ENCODE results near the gene MEIOSIN.

MEIOSIN gene

GRCh38 chr19:45767881-45768654 lies 34.8 kb downstream of the MEIOSIN start:
- H3K36me3 Mint-ChIP-seq: no peaks in the 10 kb centered on the region
- no peaks in the 10 kb centered on the region for H3K9me3 Mint-ChIP-seq
- H3K4me3 Mint-ChIP-seq: peak overlapping the region; percentile 73
- peaks cover 33% of the 10 kb centered on the region for H3K27me3 Mint-ChIP-seq
- no peak for ATAC-seq
- H3K27ac Mint-ChIP-seq: peak overlapping the region; percentile 79
- peaks cover 42% of the 10 kb centered on the region for H3K4me1 Mint-ChIP-seq

GRCh38 chr19:45768655-45768983 lies 35.4 kb downstream of the MEIOSIN start:
- peak overlapping the region; percentile 85 for H3K4me3 Mint-ChIP-seq
- no peaks in the 10 kb centered on the region for H3K9me3 Mint-ChIP-seq
- H3K27ac Mint-ChIP-seq: peak overlapping the region; percentile 79
- H3K4me1 Mint-ChIP-seq: peaks cover 42% of the 10 kb centered on the region
- peaks cover 33% of the 10 kb centered on the region for H3K27me3 Mint-ChIP-seq
- no peak for ATAC-seq
- H3K36me3 Mint-ChIP-seq: no peaks in the 10 kb centered on the region

DNA sequence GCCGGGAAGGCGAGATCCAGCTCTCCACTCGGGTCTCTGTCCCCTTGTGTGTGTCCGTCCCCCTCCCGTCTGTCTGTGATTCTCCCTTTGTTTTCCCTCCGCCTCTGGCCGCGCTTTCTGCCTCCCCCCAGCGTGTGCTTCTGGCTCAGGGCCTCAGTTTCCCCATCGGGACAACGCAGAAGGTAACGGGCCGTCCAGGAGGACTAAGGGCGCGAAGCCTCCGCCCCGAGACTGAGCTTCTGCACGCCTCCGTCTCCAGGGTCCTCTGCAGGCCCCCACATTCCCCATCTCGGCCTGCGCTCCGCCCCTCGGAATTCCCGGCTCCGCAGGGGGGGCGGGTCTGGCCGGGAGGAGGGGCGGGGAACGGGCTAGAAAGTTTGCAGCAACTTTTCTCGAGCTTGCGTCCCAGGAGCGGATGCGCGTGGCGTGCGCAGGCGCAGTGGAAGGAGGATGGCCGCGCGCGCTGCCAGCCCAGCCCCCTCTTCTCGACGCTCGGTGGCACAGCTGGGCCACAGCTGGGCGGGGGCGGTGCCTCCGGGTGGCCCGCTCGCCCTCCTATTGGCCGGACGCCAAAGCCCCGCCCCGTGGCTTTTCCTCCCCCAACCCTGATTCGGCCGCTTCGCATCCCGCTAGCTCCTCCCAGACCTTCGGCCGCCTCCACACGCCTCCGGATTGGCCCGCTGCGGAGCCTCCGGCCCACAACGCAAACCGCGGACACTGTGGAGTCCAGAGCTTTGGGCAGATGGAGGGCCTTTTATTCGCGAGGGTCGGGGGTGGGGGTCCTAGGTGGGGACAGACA lies 35.9 kb downstream of the MEIOSIN start, which contains the start of gene SIX5:
Gene SIX5 (minus strand): TSS at position 269 of the 799 bp plus-strand sequence. CDS start 408 bp downstream, outside the sequence.
- Mint-ChIP-seq H3K27ac (peak within 1 kb of the TSS; percentile 79), H3K4me3 (peak within 1 kb of the TSS; percentile 85), H3K9me3 (no peaks in the 10 kb centered on the region), H3K36me3 (no peaks in the 10 kb centered on the region), H3K27me3 (peaks cover 33% of the 10 kb centered on the region), H3K4me1 (peaks cover 42% of the 10 kb centered on the region)
- peak; percentile 87 for ATAC-seq

DNA sequence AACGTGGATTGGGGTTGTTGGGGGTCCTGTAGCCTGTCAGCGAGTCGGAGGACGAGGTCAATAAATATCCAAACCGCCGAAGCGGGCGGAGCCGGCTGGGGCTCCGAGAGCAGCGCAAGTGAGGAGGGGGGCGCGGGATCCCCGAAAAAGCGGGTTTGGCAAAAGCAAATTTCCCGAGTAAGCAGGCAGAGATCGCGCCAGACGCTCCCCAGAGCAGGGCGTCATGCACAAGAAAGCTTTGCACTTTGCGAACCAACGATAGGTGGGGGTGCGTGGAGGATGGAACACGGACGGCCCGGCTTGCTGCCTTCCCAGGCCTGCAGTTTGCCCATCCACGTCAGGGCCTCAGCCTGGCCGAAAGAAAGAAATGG lies 36.6 kb downstream of the MEIOSIN start:
- peak overlapping the region; percentile 79 for H3K27ac Mint-ChIP-seq
- H3K27me3 Mint-ChIP-seq: peaks cover 27% of the 10 kb centered on the region
- H3K9me3 Mint-ChIP-seq: no peaks in the 10 kb centered on the region
- H3K4me1 Mint-ChIP-seq: peaks cover 42% of the 10 kb centered on the region
- H3K36me3 Mint-ChIP-seq: no peaks in the 10 kb centered on the region
- peak; percentile 52 for ATAC-seq
- peak overlapping the region; percentile 85 for H3K4me3 Mint-ChIP-seq

- Mint-ChIP-seq H3K36me3 (no peaks in the 10 kb centered on the region), H3K27me3 (peaks cover 20% of the 10 kb centered on the region), H3K4me3 (peak overlapping the region; percentile 85), H3K9me3 (no peaks in the 10 kb centered on the region), H3K27ac (peak overlapping the region; percentile 79), H3K4me1 (peaks cover 42% of the 10 kb centered on the region)
- peak; percentile 82 for ATAC-seq
These were observed 37.2 kb downstream of the MEIOSIN start for GRCh38 chr19:45770192-45771101.

- Mint-ChIP-seq H3K36me3 (peaks cover under 1% of the 10 kb centered on the region), H3K27ac (no peak overlapping the region), H3K4me3 (no peak overlapping the region), H3K9me3 (no peaks in the 10 kb centered on the region), H3K27me3 (peaks cover 11% of the 10 kb centered on the region), H3K4me1 (peaks cover 42% of the 10 kb centered on the region)
- no peak for ATAC-seq
These were observed 38.2 kb downstream of the MEIOSIN start for GRCh38 chr19:45771311-45771933.

- Mint-ChIP-seq H3K36me3 (peaks cover 9% of the 10 kb centered on the region), H3K4me3 (no peak overlapping the region), H3K27me3 (peaks cover 5% of the 10 kb centered on the region), H3K27ac (no peak overlapping the region), H3K9me3 (no peaks in the 10 kb centered on the region), H3K4me1 (peaks cover 39% of the 10 kb centered on the region)
- ATAC-seq: no peak
These were observed 39.0 kb downstream of the MEIOSIN start for GRCh38 chr19:45772130-45772840.

- Mint-ChIP-seq H3K27me3 (no peaks in the 10 kb centered on the region), H3K9me3 (no peaks in the 10 kb centered on the region), H3K27ac (no peak overlapping the region), H3K36me3 (peaks cover 11% of the 10 kb centered on the region), H3K4me3 (no peak overlapping the region), H3K4me1 (peaks cover 33% of the 10 kb centered on the region)
- ATAC-seq: no peak
These were observed 39.7 kb downstream of the MEIOSIN start for GRCh38 chr19:45772912-45773311.

GRCh38 chr19:45773384-45773783 lies 40.1 kb downstream of the MEIOSIN start:
- Mint-ChIP-seq H3K4me1 (peaks cover 32% of the 10 kb centered on the region), H3K27me3 (peaks cover 3% of the 10 kb centered on the region), H3K4me3 (no peak overlapping the region), H3K9me3 (no peaks in the 10 kb centered on the region), H3K36me3 (peaks cover 11% of the 10 kb centered on the region), H3K27ac (no peak overlapping the region)
- no peak for ATAC-seq

DNA sequence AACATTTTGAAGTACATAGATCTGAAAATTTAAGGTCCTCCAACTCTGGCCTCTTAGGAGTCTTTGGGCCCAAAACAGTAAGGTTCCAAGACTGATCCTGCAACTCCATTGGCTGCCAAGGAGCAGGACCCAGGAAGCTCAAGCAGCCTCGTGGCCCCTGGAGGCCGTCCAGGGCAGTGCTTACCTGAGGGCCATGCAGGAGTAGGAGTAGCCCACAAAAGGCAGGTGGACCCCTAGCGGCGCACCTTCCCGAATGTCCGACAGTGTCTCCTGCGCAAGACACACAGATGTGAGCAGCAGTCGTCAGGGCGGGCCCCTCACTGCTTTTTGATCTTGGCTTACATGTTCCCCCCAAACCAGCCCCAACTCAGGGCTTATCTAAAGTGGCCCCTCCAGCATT lies 41.5 kb downstream of the MEIOSIN start:
- no peak overlapping the region for H3K4me3 Mint-ChIP-seq
- peaks cover 36% of the 10 kb centered on the region for H3K4me1 Mint-ChIP-seq
- peaks cover 18% of the 10 kb centered on the region for H3K36me3 Mint-ChIP-seq
- H3K9me3 Mint-ChIP-seq: no peaks in the 10 kb centered on the region
- peaks cover 17% of the 10 kb centered on the region for H3K27me3 Mint-ChIP-seq
- no peak overlapping the region for H3K27ac Mint-ChIP-seq
- no peak for ATAC-seq

- Mint-ChIP-seq H3K27ac (no peak overlapping the region), H3K4me1 (peaks cover 30% of the 10 kb centered on the region), H3K9me3 (no peaks in the 10 kb centered on the region), H3K4me3 (no peak overlapping the region), H3K36me3 (peaks cover 18% of the 10 kb centered on the region), H3K27me3 (peaks cover 34% of the 10 kb centered on the region)
- ATAC-seq: no peak
These were observed 44.2 kb downstream of the MEIOSIN start for GRCh38 chr19:45777395-45777961.

- peaks cover 34% of the 10 kb centered on the region for H3K27me3 Mint-ChIP-seq
- peaks cover 18% of the 10 kb centered on the region for H3K36me3 Mint-ChIP-seq
- H3K27ac Mint-ChIP-seq: no peak overlapping the region
- H3K9me3 Mint-ChIP-seq: no peaks in the 10 kb centered on the region
- peaks cover 28% of the 10 kb centered on the region for H3K4me1 Mint-ChIP-seq
- H3K4me3 Mint-ChIP-seq: peak overlapping the region; percentile 31
- no peak for ATAC-seq
These were observed 44.9 kb downstream of the MEIOSIN start for GRCh38 chr19:45778010-45778661.

DNA sequence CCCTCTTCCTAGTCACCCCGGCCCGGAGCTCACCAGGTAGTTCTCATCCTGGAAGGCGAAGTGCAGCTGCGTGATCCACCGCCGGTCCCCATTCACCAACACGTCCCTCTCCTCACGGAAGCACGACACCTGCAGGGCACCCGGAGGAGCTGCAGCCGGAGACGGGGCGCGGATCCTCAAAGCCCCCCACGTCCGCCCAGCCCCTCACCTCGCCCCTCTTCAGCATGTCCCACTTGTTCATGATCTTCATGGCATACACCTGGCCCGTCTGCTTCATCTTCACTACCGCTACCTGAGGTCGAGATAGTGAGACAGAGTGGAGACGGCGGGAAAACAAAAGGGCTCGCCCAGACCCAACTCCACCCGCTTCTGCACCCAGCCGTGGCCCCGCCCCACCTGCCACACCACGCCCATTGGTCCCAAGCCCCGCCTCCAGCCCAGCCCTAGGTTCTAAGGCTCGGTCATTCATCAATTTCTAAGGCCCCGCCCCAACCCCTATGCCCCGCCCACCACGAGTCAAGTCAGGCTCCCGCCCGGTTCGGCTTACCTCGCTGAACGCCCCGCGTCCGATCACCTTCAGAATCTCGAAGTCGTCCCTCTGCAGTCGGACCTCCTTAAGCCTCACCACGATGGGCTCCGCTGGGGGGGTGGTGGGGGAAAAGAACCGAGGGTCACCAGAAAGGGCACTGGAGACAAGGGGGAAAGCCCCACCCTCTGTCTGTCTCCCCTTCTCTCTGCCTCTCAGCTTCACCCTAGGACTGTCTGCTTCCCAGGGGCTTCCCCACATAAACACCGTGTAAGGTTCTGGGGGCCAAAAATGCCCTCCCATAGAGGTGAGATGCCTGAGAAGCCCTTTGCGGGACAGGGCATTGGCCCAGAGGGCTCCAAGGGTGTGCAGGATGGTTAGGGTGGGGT lies 46.2 kb downstream of the MEIOSIN start:
- H3K4me3 Mint-ChIP-seq: peak overlapping the region; percentile 56
- no peaks in the 10 kb centered on the region for H3K9me3 Mint-ChIP-seq
- peaks cover 34% of the 10 kb centered on the region for H3K27me3 Mint-ChIP-seq
- H3K4me1 Mint-ChIP-seq: peaks cover 28% of the 10 kb centered on the region
- peaks cover 25% of the 10 kb centered on the region for H3K36me3 Mint-ChIP-seq
- peak overlapping the region; percentile 23 for H3K27ac Mint-ChIP-seq
- ATAC-seq: peak; percentile 91
